ENCODE results near the gene SEPTIN5. TPM values are rescaled to one million over a fixed set of nuclear protein-coding genes. Genes with fewer than 3 reads are reported as not detected.

SEPTIN5 gene
- total and polyA plus RNA-seq, 9 of the 15 experiments (the other 6 are each of a cell fraction or from before 2014, with no cell fraction given), result 0.03 to 195 (median 119) TPM

GRCh38 chr22:19679522-19680101 lies 34.7 kb upstream of the SEPTIN5 start (continued):
- TF ChIP-seq DNMT1 (IDR thresholded peaks at IDR 0.05) (peak; percentile 95), FOXP1 (CRISPR knock-in tag; IDR thresholded peaks at IDR 0.05) (peak; percentile 74; the same call in 1 of the 2 replicates), ESRRA (IDR thresholded peaks at IDR 0.05; ENCODE audit: borderline replicate concordance, low read depth) (peak; percentile 62; the same call in 1 of the 2 replicates), PRMT5 (CRISPR knock-in tag; IDR thresholded peaks at IDR 0.05) (0 out of 2 replicates have a peak, but pooled peaks have one; percentile 4), NEUROD1 (IDR thresholded peaks at IDR 0.05; ENCODE audit: borderline replicate concordance, low read depth, low read length, partially characterized antibody) (peak; percentile 51), RBM15 (IDR thresholded peaks at IDR 0.05; ENCODE audit: insufficient read depth, low read length) (no peak), GTF2A2 (tag; IDR thresholded peaks at IDR 0.05) (peak; percentile 46; the same call in 1 of the 2 replicates), ZNF24 (IDR thresholded peaks at IDR 0.05) (peak; percentile 28; the same call in 1 of the 2 replicates), FOXJ3 (CRISPR knock-in tag; IDR thresholded peaks at IDR 0.05) (no peak), ZNF778 (CRISPR knock-in tag; IDR thresholded peaks at IDR 0.05) (no peak), ATF4 (CRISPR knock-in tag; IDR thresholded peaks at IDR 0.05) (0 out of 2 replicates have a peak, but pooled peaks have one; percentile 24), HOMEZ (CRISPR knock-in tag; IDR thresholded peaks at IDR 0.05) (peak; percentile 43; the same call in 1 of the 2 replicates), KLF6 (CRISPR knock-in tag; IDR thresholded peaks at IDR 0.05; ENCODE audit: borderline replicate concordance) (peak; percentile 35; the same call in 1 of the 2 replicates), HSF4 (CRISPR knock-in tag; IDR thresholded peaks at IDR 0.05; ENCODE audit: borderline replicate concordance) (0 out of 2 replicates have a peak, but pooled peaks have one; percentile 6), BHLHE40 (IDR thresholded peaks at IDR 0.05; ENCODE audit: low read length) (peak; percentile 69), ZNF699 (CRISPR knock-in tag; IDR thresholded peaks at IDR 0.05; ENCODE audit: insufficient replicate concordance) (peak; percentile 18), CSDE1 (IDR thresholded peaks at IDR 0.05) (no peak; a peak in 1 of 4 replicates), DEAF1 (CRISPR knock-in tag; IDR thresholded peaks at IDR 0.05) (peak; percentile 92), YY1 (IDR thresholded peaks at IDR 0.05; ENCODE audit: borderline replicate concordance in 1 of 3, control insufficient read depth in 1 of 3, extremely low read depth in 1 of 3, insufficient read depth in 3 of 3, insufficient read length in 1 of 3, insufficient replicate concordance in 2 of 3, low read depth in 1 of 3, low read length in 2 of 3) (peak in 2 of 3 experiments; percentile 8 to 51), PKNOX1 (IDR thresholded peaks at IDR 0.05) (no peak), HDAC1 (IDR thresholded peaks at IDR 0.05) (no peak), ZBED1 (IDR thresholded peaks at IDR 0.05) (no peak), ZNF124 (CRISPR knock-in tag; IDR thresholded peaks at IDR 0.05) (no peak), SAFB (IDR thresholded peaks at IDR 0.05; ENCODE audit: borderline replicate concordance, low read depth, low read length) (no peak)
